Vagina (tissue), 2 donors: ENCODE results near the gene DAGLB.

Experiments
- POLR2AphosphoS5 ChIP-seq, 2 donors: sonication (generic); formaldehyde crosslinking; IDR thresholded peaks; one replicate each; pipeline ENCODE4 v1.9.0; 2017; ENCODE audit warnings: antibody characterized with exemption in 2 of 2, mild to moderate bottlenecking in 2 of 2, low read depth in 1 of 2; ENCODE audit not compliant: insufficient read depth in 1 of 2
- TF ChIP-seq, protein P1 (sequence below), 3 experiments: fragments of 450-650 bp in 2 of 3; fragments of 200-600 bp in 1 of 3; sonication (generic) in 1 of 3; IDR thresholded peaks; one replicate each; pipeline ENCODE4 v1.5.1; 2017 to 2019; ENCODE audit warnings: antibody characterized with exemption in 3 of 3, mild to moderate bottlenecking in 2 of 3, moderate library complexity in 2 of 3

DNA sequence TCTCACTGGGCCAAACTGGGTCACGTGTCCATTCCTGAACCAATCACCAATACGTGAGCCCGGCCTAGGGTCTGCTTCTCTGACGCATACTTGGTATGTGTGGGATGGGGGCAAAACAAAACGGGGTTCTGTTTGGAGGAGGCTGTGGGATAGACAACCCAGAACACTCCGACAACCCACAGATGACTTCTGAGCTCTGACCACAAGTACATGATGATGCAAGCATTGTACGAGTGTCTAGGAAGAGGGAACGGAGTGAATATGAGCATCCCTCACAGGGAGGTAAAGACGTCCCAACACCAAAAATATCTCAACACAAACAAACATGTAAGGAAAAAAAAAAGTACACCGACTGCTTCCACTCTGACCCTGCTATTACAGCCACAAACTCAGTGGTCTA, 5.6 kb downstream of the DAGLB start:
- TF ChIP-seq, protein P1, sequence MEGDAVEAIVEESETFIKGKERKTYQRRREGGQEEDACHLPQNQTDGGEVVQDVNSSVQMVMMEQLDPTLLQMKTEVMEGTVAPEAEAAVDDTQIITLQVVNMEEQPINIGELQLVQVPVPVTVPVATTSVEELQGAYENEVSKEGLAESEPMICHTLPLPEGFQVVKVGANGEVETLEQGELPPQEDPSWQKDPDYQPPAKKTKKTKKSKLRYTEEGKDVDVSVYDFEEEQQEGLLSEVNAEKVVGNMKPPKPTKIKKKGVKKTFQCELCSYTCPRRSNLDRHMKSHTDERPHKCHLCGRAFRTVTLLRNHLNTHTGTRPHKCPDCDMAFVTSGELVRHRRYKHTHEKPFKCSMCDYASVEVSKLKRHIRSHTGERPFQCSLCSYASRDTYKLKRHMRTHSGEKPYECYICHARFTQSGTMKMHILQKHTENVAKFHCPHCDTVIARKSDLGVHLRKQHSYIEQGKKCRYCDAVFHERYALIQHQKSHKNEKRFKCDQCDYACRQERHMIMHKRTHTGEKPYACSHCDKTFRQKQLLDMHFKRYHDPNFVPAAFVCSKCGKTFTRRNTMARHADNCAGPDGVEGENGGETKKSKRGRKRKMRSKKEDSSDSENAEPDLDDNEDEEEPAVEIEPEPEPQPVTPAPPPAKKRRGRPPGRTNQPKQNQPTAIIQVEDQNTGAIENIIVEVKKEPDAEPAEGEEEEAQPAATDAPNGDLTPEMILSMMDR (IDR thresholded peaks at IDR 0.05), result no peak
- no peak for TF ChIP-seq POLR2AphosphoS5 (IDR thresholded peaks at IDR 0.05; ENCODE audit: insufficient read depth in 1 of 2, low read depth in 1 of 2)
